ENCODE results near the gene AFAP1L2.

Gene AFAP1L2

DNA sequence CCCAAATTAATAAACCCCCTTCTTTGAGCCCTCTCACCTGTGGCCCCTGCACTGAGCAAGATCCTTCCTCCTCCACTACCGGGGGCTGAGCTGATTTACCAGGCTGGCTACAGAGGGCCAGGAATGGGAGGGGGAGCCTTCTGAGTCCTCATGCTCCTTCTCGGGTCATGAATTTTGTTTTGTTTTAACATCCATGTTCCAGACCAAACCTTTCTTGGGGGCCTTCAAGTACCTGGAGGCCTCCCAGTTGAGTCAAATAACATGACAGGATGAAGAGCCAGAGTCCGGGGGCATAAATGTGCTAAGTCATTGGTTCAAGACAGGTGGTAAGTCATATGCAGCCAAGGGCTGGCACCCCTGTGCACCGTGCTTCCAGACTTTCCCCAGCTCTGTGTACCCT is 39.6 kb downstream of the AFAP1L2 start:
- no peak overlapping the region for H3K4me3 ChIP-seq (ENCODE audit: low read depth, low read length)
- no peak for DNase-seq (ENCODE audit: low read depth)
- TF ChIP-seq, protein P1, sequence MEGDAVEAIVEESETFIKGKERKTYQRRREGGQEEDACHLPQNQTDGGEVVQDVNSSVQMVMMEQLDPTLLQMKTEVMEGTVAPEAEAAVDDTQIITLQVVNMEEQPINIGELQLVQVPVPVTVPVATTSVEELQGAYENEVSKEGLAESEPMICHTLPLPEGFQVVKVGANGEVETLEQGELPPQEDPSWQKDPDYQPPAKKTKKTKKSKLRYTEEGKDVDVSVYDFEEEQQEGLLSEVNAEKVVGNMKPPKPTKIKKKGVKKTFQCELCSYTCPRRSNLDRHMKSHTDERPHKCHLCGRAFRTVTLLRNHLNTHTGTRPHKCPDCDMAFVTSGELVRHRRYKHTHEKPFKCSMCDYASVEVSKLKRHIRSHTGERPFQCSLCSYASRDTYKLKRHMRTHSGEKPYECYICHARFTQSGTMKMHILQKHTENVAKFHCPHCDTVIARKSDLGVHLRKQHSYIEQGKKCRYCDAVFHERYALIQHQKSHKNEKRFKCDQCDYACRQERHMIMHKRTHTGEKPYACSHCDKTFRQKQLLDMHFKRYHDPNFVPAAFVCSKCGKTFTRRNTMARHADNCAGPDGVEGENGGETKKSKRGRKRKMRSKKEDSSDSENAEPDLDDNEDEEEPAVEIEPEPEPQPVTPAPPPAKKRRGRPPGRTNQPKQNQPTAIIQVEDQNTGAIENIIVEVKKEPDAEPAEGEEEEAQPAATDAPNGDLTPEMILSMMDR (IDR thresholded peaks at IDR 0.05; ENCODE audit: insufficient read depth, low read depth, low read length, missing control alignments), result no peak

DNA sequence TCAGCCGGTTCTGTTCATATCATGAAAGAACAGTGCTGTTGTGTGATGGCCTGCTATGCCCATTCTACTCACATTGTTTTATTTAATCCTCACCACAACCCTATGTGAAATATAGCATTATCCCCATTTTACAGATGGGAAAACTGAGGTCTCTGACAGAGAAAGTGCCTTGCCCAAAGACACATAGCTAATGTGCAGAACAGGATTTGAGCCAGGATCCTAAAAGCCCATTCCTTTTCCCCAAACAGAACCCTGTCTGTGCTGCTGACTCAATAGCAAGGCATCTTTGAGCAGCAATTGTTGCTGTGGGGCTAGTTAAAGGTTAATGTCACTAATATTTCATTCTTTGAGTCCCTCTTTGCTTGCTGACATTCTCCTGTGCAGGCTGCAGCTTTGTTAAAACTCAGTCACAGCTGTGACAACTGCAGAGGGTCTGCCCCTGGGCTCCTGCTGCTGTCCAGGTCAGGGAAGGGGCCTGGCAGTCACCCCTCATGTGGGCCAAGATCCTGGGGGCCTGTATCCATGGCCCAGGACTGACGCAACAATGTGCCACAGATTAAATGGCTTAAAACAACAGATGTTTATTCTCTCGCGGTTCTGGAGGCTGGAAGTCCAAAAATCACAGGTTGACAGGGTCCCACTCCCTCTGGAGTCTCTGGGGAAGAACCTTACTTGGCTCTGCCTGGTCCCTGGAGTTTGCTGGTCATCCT is 40.4 kb downstream of the AFAP1L2 start:
- H3K4me3 ChIP-seq (ENCODE audit: low read depth, low read length), result no peak overlapping the region
- DNase-seq (ENCODE audit: low read depth), result no peak
- TF ChIP-seq, protein P1 (IDR thresholded peaks at IDR 0.05; ENCODE audit: insufficient read depth, low read depth, low read length, missing control alignments), result no peak

DNA sequence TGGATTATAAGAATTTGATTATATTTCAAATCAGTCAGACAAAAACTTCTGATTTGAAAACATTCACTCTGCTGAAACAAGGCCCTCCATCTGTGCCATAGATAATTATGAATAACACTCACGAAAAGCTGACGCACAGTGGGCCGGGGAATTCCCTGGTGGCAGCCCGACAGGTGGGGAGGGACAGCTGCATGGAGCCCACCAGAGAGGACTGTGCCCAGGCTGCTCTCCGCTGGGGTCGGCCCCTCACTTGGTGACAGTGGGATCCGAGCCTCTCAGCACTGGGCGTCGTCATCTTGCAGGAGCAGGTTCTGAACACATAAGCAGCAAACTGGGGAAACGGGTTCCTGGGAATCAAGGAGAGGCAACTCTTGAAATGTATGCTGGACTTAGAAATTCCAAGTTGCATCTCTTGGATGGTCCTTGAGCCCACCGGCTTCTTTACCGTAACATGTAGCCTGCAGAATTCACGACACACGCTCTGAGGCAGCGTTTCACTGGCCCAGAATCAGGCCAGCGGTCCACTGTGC is 41.4 kb downstream of the AFAP1L2 start:
- TF ChIP-seq, protein P1 (IDR thresholded peaks at IDR 0.05; ENCODE audit: insufficient read depth, low read depth, low read length, missing control alignments), result no peak
- DNase-seq (ENCODE audit: low read depth), result no peak
- no peak overlapping the region for H3K4me3 ChIP-seq (ENCODE audit: low read depth, low read length)

DNA sequence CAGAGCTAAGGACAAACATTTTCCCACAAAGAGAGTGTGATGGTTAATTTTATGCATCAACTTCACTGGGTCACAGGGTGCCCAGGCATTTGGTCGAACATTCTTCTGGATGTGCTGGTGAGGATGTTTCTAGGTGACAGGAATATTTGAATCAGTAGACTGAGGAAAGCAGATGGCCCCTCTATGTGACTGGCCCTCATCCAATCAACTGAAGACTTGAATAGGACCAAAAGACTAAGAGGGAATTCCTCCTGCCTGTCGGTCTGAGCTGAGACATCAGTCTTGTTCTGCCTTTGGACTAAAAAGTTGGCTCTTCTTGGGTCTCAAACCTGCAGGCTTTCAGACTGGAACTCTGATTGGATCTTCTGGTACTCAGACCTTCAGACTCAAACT is 44.4 kb downstream of the AFAP1L2 start:
- H3K4me3 ChIP-seq (ENCODE audit: low read depth, low read length), result no peak overlapping the region
- DNase-seq (ENCODE audit: low read depth), result no peak
- TF ChIP-seq, protein P1 (IDR thresholded peaks at IDR 0.05; ENCODE audit: insufficient read depth, low read depth, low read length, missing control alignments), result no peak

DNA sequence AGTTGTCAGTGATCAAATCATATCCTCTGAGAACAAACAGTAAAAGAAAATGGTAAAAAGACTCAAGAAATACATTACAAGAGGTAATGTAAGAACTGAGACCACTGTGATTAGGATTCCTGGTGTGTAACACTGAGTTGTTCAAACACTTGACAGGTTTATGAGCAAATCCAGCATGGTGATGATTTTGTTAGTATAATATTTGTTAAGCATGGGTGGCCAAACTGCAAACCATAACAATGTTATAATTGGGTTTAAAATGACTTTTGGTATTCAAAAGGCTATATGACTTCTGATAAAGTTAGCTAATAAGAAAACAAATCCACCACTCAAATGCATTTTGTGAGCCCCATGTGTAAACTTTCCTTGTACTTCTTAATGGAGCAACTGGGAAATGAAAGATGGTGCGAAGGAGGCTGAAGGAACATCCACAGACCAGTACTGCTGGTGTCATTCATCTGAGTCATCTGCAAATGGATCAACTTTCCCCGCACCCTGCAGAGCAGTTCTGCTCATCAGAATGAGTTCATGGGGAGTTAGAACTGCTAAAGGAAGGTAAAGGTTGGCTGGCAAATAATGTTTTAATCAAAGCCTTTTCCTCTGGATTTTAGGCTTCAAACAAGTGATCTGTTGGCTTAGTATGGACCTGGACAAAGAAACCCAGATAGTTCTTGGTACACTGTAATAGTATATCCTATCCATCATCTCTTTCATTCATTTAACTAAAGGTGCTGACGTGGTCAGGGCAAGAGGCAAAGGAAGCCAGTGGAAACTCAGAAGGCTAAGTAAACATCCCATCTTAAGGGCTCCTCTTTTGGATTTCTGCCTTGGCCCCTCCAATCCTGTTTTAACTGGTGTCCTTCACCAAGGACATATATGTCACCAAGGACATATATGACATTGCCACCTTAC is 45.0 kb downstream of the AFAP1L2 start:
- TF ChIP-seq, protein P1 (IDR thresholded peaks at IDR 0.05; ENCODE audit: insufficient read depth, low read depth, low read length, missing control alignments), result no peak
- H3K4me3 ChIP-seq (ENCODE audit: low read depth, low read length), result no peak overlapping the region
- DNase-seq (ENCODE audit: low read depth), result no peak

DNA sequence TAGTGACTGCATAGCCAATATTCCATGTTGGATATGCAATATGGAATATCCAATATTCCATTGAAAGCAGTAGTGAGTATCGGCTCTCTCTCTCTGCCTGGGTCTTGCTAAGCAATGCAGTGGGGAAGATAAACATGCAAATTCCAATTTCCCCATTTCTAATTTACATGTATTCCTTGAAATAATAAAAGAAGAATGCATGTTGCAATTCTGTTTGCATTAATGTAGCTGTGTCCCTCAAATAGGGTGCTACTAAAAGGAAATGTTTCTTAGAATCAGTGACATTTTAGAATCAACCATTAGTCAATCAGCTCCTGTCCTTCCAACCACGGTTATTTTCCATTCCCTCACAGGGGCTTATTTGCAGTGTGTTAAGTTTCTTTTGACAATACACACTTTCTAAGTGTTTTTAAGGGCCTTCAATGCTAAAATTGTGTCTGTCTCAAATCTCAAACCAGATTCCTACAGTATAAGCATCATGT is 46.7 kb downstream of the AFAP1L2 start:
- H3K4me3 ChIP-seq (ENCODE audit: low read depth, low read length), result no peak overlapping the region
- DNase-seq (ENCODE audit: low read depth), result no peak
- TF ChIP-seq, protein P1 (IDR thresholded peaks at IDR 0.05; ENCODE audit: insufficient read depth, low read depth, low read length, missing control alignments), result no peak

Measured in GM12865 (cell line).